Femur (tissue), 1 donor: ENCODE results near the gene FRMD4B.
"Not testable (repeated sequence)": the region's sequence is repeated elsewhere in the genome, so short reads cannot be mapped to it uniquely, and the experiment has no call there.

ENCODE experiments used
- DNase-seq: peaks from one replicate; pipeline ENCODE4 v3.0.0-alpha.2; 2017

FRMD4B gene

DNA sequence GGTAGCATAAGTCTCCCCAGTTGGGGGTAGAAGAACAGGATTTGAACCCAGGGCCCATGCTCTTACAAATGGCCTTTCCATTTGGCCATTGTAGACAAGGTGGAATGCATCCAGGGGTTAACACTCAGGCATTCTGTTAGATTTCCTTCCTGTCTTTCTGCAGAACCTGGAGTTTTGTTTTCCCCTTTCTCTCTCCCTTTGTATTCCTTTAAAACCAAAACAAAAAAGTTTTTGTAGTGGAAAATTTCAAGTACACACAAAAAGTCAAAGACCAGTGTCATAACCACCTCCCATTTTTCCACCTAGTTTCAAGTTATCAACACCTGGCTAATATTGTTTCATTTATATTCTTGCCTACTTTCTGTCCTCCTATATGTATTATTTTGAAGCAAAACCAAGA, 26.0 kb downstream of the FRMD4B start:
- no peak for DNase-seq

DNA sequence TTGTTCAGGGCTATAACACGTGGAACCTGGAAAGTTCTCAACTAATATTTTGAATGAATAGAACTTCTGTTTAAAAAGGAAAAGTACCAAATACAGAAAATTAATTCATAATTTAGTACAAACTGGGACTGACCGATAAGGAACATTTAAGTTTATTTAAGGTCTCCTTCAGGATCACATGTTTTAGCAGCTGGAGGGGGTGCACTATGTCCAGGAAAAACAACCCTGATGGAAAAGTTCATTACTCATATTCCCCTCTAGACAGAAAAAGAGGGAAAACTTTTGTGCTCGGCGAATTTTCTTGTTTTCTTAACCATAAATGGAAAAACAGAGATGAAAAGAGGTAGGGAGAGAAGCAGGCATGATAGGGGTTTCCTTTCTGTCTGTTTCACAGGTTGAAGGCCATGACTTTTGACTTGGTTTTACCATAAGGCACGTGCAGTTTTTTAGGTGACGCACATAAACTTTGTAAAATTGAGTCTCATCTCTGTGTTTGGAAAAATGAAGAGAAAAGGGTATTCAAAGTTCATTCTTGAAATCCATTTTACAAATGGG, 26.5 kb downstream of the FRMD4B start:
- DNase-seq, result peak; percentile 23

DNA sequence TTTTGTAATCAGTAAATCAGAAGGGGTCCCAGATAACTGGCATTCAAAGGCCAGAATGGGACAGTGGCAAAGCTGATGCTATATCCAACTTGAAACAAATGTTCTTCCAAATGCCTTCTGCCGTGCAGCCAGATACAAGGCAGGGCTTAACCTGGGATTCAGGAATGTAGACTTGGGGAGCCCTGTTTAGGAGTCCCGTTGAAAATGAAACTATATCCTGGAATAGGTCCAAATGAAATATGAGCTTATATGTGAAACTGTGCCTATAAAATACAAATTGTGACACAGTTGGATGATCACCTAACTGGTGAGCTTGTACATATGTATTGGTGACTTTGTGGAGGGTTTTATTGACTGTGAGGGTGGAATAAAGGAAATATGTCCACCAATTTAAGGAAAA, 28.7 kb downstream of the FRMD4B start:
- DNase-seq, result no peak

DNA sequence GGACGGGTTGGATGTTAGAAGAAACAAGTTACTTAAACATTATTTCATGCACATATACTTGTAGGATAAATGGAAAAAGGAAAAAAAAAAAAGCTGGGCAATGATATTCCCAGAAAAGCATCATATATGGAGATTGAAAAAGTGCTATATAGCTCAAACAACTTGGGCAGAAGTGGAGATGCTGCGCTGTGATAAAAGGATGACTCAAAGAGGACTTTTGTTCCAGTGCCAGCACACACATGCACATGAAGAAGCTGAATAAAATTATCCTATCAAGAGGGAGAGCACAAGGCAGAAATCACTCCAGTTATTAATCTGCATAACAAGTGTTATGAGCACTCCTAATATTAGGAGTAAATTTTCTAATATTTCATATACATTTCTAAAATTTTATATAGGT, 30.9 kb downstream of the FRMD4B start:
- no peak for DNase-seq

DNA sequence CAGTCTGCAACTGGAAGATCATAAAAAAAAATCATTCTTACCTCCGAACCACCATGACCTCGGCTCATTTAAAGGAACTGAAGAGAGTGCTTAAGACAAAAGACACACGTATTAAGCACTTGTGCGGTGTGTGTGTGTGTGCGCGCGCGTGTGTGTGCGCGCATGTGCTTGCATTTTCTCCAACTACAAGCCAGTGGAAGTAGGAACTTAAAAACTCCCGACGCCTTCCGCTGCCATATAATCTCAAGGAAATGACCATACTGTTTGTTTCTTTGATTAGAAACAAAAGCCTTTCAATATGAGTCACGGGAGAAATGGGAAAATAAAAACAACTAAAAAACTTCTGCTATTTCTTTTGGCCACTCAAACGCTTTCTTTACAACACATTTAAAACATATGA, 32.4 kb downstream of the FRMD4B start:
- no peak for DNase-seq

DNA sequence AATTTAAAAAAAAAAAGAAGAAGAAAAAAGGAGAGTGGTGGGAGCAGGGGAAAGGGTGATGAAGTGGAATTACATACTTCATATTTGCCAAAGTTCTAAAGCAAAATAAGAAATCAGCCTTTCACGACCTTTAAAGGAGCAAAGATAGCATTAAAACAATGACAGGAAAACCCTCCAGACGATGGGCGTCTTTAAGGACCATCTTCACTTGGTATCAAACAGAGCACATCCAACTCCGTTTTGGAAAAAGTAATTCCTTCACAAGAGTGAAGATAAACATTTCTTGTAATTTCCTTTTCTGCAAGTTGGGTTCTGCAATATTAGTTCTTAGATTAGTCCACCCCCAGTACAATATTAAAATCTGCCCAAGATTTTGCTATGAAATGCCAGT, 32.8 kb downstream of the FRMD4B start:
- DNase-seq, result no peak

DNA sequence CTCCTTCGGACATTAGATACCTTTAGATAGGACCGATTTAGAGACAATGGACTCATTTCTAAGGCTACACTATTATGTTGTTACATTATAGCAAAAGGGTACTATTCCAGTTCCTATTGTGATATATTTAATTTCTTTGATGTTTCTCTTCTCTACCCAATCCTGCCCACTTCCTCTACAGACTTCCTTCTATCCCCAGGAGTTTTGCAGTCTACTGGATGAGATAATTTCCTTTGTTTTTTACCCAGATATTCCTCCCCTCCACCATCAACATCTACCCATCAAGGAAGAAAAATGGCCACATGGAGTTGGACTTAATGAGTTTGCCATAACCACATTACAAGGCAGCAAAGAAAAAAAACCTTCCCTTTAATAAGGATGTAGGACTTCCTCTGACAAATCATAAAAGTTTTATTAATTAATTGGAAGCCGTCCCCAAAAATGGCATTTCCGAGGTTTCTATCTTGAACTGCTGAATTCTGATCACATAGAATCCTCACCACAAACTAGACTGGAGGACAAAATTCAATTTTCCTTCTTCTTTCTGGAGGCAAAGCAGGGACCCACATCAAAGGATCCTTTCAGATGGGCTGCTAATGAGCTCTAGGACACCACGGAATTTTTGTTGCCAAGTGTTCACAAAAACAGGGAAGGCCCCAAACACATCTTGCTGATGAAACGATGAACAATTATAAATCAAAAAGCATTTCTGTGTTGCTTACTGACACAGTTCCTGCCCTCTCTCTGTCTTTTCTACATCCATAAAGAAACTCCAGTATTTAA, 33.4 kb downstream of the FRMD4B start:
- no peak for DNase-seq

DNA sequence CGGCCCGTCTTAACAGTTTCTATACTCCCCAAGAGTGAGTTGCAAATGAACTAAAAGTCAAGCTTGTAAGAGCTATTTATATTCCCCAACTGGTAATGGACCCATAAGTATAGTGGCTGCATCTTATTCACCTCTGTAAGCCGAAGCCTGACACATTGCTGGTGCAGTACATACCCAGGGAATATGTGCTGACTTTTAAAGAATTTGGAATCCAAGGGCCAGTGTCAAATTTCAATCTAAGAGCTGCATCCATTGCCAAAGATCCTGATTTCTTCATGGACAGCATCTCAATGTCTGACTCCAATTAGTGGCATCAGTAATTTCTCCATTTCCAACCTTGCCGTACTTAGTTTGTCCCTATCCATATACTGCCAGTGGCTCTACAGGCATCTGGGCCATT, 42.0 kb downstream of the FRMD4B start:
- DNase-seq, result no peak

DNA sequence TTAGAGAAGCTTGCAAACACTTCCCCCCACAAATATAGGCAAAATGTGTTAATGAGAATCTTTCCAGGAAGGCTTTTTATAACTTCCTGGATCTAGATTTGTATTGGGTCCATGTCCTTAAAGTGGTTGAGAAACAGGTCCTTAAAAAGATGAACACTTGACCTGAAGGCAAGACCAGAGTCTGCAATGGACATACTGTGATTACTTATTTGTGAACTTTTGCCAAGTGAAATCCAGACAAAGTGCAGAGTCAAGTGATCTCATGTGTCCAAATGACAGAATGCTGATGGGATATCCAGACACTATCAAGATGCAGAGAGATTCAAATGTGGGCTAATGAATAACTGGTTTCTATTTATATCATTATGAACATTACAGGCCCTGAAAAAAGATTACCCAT, 43.8 kb downstream of the FRMD4B start:
- no peak for DNase-seq

- peak; percentile 31 for DNase-seq
These were observed 46.1 kb downstream of the FRMD4B start for GRCh38 chr3:69339760-69340159.

GRCh38 chr3:69338911-69339310, 47.0 kb downstream of the FRMD4B start:
- no peak for DNase-seq

DNA sequence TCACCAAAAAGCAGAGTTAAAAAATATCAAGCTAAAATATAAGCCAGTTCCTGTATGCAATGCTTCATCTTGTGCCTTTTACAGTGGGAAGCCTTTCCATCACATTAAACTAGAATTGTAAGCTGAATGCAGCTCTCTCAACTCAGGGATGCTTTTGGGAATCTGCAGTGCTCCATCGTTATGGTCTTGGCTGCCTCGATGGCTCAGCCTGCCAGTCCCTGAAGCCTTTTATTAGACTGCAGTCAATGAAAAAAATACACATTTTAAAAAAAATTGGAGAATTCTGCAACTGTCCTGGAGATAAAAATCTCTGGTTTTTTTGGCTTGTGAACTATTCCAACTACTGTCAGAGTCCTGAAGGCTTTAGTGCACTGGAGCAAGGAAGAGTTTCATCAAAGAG, 53.0 kb downstream of the FRMD4B start:
- no peak for DNase-seq

DNA sequence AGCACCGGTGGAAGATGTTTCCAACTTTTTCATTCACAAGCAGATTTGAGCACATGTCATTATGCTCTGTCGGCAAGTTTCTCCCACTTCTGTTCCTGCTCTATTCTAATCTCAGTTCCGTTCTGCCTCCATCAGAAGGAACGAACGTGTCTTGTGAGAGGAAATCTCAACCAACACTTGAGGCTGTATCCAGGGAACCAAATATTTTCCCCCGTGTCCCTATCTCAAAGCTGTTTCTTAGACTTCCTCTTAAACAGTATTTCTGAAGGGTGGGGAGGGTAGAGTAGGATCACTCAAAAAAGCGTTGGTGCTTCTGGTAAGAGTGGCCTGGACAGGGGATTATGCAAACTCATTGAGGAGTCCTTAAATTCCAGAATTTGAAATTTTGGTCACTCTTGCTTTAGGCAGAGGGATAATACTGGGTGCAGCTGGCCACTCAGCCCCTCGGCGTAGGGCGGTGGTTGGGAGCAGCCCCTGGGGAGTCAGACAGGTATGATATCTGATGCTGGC, 54.9 kb downstream of the FRMD4B start:
- no peak for DNase-seq

GRCh38 chr3:69329892-69330291, 56.0 kb downstream of the FRMD4B start:
- DNase-seq, result no peak

DNA sequence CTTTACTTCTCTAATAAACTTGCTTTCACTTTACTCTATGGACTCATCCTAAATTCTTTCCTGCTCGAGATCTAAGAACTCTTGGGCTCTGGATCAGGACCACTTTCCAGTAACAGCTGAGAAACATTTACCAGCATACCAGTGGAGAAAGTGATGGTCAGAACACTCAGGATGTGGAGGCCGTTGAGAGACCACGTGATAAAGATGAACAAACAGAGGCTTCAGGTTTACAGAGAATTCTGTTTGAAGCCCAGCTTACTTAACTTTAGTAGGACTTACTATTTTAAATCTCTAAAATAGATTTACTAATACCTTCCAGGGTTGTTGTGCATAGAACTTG, 57.0 kb downstream of the FRMD4B start:
- no peak for DNase-seq

- DNase-seq, result no peak
These were observed 57.6 kb downstream of the FRMD4B start for GRCh38 chr3:69328103-69328962.

DNA sequence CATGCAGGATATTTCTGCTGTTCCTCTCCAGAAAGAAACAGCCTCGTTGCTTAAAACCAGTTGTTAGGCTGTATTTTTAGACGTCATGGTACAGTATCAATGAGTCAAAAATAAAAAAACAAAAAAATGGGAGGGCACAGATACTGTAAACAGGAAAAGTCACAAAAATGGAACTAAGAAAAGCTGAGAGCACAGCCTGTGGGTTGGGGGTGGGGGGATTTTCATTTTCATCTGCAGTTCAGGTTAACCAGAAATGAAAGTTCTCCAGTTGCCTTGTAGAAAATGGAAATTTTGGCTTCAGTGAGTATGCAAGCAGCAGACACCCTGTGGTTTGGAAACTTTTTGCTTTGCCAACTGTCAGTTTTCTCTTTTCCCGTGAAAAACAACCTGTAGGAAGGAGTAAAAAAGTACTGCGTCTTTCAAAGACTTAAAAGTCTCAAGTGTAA, 59.0 kb downstream of the FRMD4B start:
- DNase-seq, result peak; percentile 62

DNA sequence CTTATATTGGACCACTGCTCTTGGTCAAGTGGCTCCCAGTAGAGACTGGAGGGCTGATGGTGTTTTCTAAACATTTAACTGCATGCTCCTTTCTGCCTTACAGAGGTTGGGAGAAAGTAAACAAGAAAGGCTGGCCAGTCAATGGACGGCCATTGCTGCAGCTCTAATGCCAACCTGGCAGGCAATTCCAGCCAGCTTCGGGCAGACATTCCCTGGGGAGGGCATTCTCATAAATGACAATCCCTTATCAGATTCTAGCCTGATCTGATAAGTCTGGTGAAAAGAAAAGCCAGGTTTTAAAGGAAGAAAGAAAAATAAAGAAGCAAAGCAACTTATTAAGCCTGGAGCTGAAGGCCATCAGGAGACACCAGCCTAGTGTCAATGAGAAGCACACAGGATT, 60.7 kb downstream of the FRMD4B start:
- DNase-seq, result no peak

DNA sequence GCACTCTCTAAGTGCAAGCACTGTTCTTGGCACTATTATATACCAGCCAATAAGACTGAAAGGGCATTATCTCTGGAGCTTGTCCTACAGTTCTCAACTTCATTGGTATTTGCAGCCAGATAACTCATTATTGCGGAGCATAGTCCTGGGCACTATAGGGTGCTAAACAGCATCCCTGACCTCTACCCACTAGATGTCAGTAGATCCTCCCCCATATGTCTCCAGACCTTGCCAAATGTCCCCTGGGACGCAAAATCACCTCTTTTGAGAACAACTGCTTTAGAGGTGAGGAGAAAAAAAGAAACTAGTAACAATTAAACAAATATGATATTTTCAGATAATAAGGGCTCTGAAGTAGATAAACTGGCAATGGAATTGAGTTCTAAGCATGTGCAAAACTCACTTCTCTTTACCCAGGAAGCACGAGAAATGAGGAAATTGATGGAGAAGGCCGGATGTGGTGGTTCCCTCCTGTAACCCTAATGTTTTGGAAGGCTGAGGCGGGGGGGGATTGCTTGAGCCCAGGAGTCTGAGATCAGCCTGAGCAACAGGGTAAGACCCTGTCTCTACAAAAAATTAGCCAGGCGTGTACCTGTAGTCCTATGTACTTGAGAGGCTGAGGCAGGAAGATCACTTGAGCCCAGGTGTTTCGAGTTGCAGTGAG, 61.4 kb downstream of the FRMD4B start:
- DNase-seq, result no peak

DNA sequence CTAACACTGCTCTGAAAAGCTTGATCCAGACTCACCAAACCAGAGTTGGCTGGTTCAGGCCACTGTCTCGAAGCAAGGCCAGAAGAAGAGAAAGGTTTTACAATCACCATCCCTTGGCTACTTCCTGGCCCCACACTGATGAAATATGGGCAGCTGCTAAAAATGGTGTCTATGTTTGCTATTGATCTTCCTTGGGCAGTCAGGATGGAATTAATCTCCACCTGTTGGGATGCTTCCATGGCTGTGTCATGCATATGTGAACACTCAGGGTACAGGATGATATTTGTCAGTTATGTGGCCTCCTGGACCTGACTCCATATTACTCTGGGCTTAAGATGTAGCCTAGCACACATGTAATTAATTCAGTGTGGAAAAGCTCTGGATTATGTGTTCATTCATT, 61.9 kb downstream of the FRMD4B start:
- no peak for DNase-seq

GRCh38 chr3:69322512-69322911, 63.4 kb downstream of the FRMD4B start:
- not testable (repeated sequence) for DNase-seq

DNA sequence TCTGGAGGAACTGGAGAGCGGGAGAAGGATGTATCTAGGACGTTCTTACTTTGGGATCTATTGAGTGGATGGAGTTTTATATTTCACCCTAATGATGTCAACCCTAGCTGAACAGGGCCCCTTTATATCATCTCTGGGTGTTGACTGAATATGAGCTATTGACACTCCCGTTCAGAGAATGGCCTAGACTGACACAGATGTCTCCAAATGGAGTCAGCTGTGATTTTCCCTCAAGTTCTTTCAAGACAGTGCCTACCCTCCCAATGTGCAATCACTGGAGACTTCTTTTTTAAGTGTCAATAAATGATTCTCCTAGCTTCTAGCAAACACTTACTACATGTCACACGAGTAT, 63.8 kb downstream of the FRMD4B start:
- DNase-seq, result no peak
